ENCODE results near the gene BATF2. TPM values are rescaled to one million over a fixed set of nuclear protein-coding genes. Genes with fewer than 3 reads are reported as not detected.

Gene BATF2
- total and polyA plus RNA-seq, 9 of the 15 experiments (the other 6 are each of a cell fraction or from before 2014, with no cell fraction given), result 1.7 to 8.9 (median 6.4) TPM

GRCh38 chr11:65013888-65014725 lies 17.3 kb upstream of the BATF2 start, which contains the start of gene ARL2 (continued):
- TF ChIP-seq ZNF609 (CRISPR knock-in tag; IDR thresholded peaks at IDR 0.05; ENCODE audit: borderline replicate concordance) (peak; percentile 69), CBX3 (IDR thresholded peaks at IDR 0.05; ENCODE audit: borderline replicate concordance in 1 of 2, low read length in 2 of 2) (no peak), ARID4B (CRISPR knock-in tag; IDR thresholded peaks at IDR 0.05) (peak; percentile 86), HNRNPLL (IDR thresholded peaks at IDR 0.05; ENCODE audit: low read depth, low read length, poor library complexity, severe bottlenecking) (peak; percentile 41)
